ENCODE measurements around the gene GALK1. TPM values are rescaled to one million over a fixed set of nuclear protein-coding genes. Genes with fewer than 3 reads are reported as not detected.

Gene GALK1
- total RNA-seq, 1 experiment from 2014 or later = 36.7 TPM

GRCh38 chr17:75721463-75722011, 43.5 kb downstream of the GALK1 start:
- peak overlapping the region; percentile 54 for H3K4me2 ChIP-seq (ENCODE audit: insufficient read depth, insufficient read length, low read length)
- H3K9ac ChIP-seq (ENCODE audit: extremely low read depth, insufficient read length, low read length) = no peak overlapping the region

More at GRCh38 chr17:75721463-75722011, 43.5 kb downstream of the GALK1 start:
- WGBS (ENCODE audit: extremely low coverage, insufficient read length, low lambda C conversion rate) = no CpG with 5 or more reads among the region's 33 CpGs
- Mint-ChIP-seq H3K27me3 (ENCODE audit: low read depth) (peaks cover 37% of the 10 kb centered on the region), H3K36me3 (ENCODE audit: insufficient read depth in 1 of 3, low read depth in 3 of 3) (no peaks in the 10 kb centered on the region; a peak in 1 of 7 replicates), H3K4me1 (peaks cover 4 to 6% of the 10 kb centered on the region in 2 experiments), H3K27ac (no peak overlapping the region), H3K4me3 (peak overlapping the region; percentile 43 to 68; a peak in 4 of 5 replicates), H3K9me3 (no peaks in the 10 kb centered on the region)
- Histone ChIP-seq H2BK120ac (ENCODE audit: low read depth, low read length, poor library complexity, severe bottlenecking) (no peak overlapping the region), H2BK20ac (ENCODE audit: low read depth, low read length, poor library complexity, severe bottlenecking) (no peak overlapping the region), H3K27ac (ENCODE audit: insufficient read length, low read depth, low read length) (no peak overlapping the region), H3K4me1 (ENCODE audit: insufficient read depth, low read length) (no peaks in the 10 kb centered on the region; the same call in 1 of the 2 replicates), H3K9me3 (ENCODE audit: control insufficient read depth, low read depth, low read length) (no peaks in the 10 kb centered on the region), H2BK15ac (ENCODE audit: low read depth, low read length) (no peak overlapping the region), H4K5ac (ENCODE audit: insufficient read length, low read depth, low read length) (no peak overlapping the region), H3K23ac (ENCODE audit: insufficient read length, low read depth, low read length) (no peak overlapping the region), H3K56ac (ENCODE audit: insufficient read length, low read depth, low read length) (no peak overlapping the region), H2AK5ac (ENCODE audit: insufficient read length, low read length) (no peak overlapping the region), H2BK5ac (ENCODE audit: insufficient read length, low read length) (no peak overlapping the region), H3K27me3 (ENCODE audit: insufficient read depth, low read length) (peaks cover 4% of the 10 kb centered on the region; the same call in 1 of the 2 replicates), H2BK12ac (ENCODE audit: insufficient read length, low read depth, low read length) (no peak overlapping the region), H3K79me1 (ENCODE audit: insufficient read depth, low read depth, low read length, poor library complexity, severe bottlenecking) (no peaks in the 10 kb centered on the region), H3K79me2 (ENCODE audit: insufficient read depth, low read length) (no peaks in the 10 kb centered on the region), H3K23me2 (ENCODE audit: insufficient read length, low read depth, low read length, poor library complexity, severe bottlenecking) (peaks cover 11% of the 10 kb centered on the region), H2AFZ (ENCODE audit: low read length) (no peak overlapping the region), H3K18ac (ENCODE audit: insufficient read length, low read depth, low read length) (no peak overlapping the region), H3T11ph (ENCODE audit: low read length) (no peak overlapping the region), H4K20me1 (ENCODE audit: control insufficient read depth, insufficient read depth, insufficient read length) (no peaks in the 10 kb centered on the region), H3K4ac (ENCODE audit: low read depth, low read length) (no peak overlapping the region), H4K91ac (ENCODE audit: insufficient read length, low read depth, low read length) (no peak overlapping the region), H4K8ac (replicated peaks; ENCODE audit: insufficient read length, low read depth, low read length) (no peak overlapping the region), H3K14ac (ENCODE audit: insufficient read depth, low read length) (no peak overlapping the region; the same call in 1 of the 2 replicates)
- TF ChIP-seq CTCF (conservative IDR thresholded peaks at IDR 0.05) = no peak
- DNase-seq = no peak
